Stimulated activated CD8-positive, alpha-beta memory T cell treated with anti-CD3 and anti-CD28 coated beads, Interleukin-2, amount 100 ng/mL, for 48 hours (primary cell): ENCODE measurements around the gene TAF11L9.
"Not testable (repeated sequence)": the region's sequence is repeated elsewhere in the genome, so short reads cannot be mapped to it uniquely, and the experiment has no call there.

Experiments used
- DNase-seq, 2 donors: peaks; one replicate each; pipeline ENCODE4 v3.0.0-alpha.2; 2020; ENCODE audit warnings: low read depth in 2 of 2

The TAF11L9 gene

DNA sequence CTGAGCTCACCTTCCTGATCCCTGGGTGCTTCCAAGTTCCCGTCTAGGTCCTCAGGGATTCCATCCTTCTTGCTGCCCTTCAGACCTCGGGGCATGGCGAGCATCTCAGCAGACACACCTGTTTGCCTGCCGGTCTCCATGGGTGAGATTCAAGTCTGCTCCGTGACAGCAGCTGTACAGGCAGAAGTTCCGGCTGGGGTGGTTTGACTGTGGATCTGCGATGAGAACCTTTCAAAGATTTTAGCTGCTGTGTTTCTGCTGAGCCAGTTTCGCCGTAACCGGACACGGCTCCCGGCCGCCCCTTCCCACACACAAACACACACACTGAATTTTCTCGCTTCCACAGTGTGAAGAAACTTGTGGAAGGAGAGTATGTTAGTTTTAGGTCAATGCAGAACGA lies at the start of gene TAF11L9:
Gene TAF11L9, minus strand, starts transcription at position 140 of the 400 bp plus-strand sequence.
- not testable (repeated sequence) for DNase-seq

DNA sequence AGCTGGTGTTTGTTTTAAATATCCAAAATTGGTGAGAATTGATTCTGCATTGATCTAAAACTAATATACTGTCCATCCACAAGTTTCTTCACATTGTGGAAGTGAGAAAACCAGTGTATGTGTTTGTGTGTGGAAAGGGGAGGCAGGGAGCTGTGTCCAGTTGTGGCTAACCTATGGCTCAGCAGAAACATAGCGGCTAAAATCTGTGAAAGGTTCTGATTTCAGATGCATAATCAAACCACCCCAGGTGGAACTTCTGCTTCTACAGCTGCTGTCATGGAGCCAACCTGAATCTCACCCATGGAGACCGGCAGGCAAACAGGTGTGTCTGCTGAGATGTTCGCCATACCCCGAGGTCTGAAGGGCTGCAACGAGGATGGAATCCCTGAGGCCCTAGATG lies 40.0 kb upstream of the TAF11L9 start, which contains the start of gene TAF11L14:
Gene TAF11L14, plus strand, starts transcription at position 301 of the 400 bp plus-strand sequence.
- DNase-seq = no peak

DNA sequence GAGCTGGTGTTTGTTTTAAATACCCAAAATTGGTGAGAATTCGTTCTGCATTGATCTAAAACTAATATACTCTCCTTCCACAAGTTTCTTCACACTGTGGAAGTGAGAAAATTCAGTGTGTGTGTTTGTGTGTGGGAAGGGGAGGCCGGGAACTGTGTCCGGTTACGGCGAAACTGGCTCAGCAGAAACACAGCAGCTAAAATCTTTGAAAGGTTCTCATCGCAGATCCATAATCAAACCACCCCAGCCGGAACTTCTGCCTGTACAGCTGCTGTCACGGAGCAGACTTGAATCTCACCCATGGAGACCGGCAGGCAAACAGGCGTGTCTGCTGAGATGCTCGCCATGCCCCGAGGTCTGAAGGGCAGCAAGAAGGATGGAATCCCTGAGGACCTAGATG lies 37.6 kb upstream of the TAF11L9 start, which contains the start of gene TAF11L13:
Gene TAF11L13, plus strand, starts transcription at position 301 of the 400 bp plus-strand sequence.
- not testable (repeated sequence) for DNase-seq

DNA sequence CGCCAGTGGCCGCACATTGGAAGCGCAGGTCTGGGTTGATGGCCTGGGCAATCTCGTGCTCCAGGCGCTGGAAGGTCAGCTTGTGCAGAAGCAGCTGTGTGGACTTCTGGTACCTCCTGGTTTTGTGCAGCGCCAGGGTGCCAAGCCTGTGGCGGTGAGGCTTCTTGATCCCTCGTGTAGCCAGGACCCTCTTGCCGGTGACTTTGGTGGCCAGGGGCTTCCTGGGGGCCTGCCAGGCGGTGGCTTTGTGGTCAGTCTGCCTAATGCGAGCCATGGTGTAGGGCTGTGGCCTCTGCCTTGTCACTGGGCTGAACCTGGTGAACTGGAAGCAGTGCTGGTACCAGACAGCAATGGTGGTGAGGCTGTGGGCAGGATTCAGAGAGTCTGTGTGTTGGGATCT lies 31.5 kb upstream of the TAF11L9 start:
- no peak for DNase-seq

DNA sequence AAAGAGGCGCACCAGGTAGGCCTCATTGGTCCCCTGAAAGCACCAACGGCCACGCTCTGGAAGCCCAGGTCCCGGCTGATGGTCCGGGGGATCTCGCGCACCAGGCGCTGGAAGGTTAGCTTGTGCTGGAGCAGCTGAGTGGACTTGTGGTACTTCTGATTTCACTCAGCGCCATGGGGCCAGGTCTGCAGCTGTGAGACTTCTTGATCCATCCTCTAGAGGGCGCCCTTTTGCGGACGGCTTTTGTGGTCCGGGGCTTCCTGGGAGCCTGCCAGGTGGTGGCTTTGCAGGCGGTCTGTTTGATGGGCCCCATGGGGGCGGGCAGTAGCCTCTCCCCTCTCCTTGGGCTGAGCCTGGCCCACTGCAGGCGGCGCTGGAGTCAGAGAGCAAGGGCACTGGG lies 26.4 kb upstream of the TAF11L9 start:
- no peak for DNase-seq

DNA sequence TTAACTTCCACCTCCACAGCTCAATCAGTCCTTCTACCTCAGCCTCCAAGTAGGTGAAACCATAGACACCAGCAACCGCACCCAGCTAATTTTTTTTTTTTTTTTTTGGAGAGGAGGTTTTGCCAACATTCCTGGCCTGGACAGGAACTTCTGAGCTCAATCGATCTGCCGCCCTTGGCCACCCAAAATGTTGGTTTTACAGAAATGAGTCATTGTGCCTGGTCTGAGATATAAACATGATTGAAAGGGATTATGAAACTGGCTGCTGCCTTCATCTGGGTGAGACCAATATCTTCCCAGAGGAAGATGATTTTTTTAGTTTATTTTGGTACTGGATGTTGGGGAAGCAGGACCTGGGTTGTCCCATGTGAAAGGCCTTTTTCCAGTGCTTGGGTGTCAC lies 25.2 kb upstream of the TAF11L9 start:
- no peak for DNase-seq

DNA sequence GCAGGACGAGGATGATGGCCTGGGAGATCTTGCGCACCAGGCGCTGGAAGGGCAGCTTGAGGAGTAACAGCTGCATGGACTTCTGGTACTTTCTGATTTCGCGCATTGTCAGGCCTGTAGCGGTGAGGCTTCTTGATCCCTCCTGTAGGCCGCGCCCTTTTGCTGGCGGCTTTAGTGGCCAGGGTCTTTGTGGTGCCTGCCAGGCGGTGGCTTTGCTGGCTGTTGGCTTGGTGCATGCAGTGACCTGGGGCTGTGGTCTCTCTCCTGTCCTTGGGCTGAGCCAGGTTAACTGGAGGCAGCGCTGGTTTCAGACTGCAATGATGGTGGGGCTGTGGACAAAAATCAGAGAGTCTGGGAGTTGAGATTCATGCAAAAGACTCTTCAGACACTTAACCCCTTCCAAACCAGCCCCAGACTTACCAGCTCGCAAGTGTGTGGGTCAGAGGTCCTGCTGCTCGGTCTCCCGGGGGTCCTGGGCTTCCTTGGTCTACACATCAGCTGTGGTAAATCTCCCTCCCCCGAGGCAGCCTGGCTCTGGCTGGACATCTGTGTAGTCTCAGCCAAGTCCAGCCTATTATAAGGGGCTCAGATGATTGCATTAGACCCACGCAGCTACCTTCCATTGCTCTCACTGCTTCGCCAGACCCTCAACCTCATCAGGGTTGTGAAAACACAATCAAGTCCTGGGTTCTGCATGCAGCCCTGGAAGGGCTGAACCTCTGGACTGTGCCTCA lies 20.8 kb upstream of the TAF11L9 start:
- no peak for DNase-seq

DNA sequence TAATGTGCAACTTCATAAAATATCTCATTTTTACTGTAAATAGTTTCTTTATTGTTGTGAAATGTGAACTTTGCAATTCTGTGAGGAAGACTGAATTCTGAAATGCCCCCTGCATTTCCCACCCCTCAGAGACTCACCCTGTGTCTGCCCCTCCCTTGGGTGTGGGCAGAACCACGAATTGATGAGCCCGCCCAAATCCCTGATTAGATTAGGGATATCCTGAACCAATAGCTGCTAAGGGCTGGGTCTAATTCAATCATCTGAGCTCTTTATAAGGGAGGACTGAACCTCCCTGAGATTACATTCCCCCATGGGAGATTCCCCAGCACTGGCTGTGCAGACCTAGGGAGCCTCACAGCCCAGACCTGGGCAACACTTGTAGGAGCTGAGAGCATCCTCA lies 15.9 kb upstream of the TAF11L9 start, which contains the start of gene TAF11L12:
Gene TAF11L12, plus strand, starts transcription at position 301 of the 400 bp plus-strand sequence.
- DNase-seq = not testable (repeated sequence)

DNA sequence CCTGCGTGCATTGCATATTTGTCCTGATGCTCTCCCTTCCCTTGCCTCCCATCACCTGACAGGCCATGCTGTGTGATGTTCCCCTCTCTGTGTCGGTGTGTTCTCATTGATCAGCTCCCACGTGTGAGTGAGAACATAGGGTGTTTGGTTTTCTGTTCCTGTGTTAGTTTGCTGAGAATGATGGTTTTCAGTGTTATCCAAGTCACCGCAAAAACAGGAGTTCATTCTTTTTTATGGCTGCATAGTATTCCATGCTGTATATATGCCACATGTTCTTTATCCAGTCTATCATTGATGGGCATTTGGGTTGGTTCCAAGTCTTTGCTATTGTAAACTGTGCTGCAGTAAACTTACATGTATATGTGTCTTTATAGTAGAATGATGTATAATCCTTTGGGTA lies 13.3 kb upstream of the TAF11L9 start:
- DNase-seq = not testable (repeated sequence)

DNA sequence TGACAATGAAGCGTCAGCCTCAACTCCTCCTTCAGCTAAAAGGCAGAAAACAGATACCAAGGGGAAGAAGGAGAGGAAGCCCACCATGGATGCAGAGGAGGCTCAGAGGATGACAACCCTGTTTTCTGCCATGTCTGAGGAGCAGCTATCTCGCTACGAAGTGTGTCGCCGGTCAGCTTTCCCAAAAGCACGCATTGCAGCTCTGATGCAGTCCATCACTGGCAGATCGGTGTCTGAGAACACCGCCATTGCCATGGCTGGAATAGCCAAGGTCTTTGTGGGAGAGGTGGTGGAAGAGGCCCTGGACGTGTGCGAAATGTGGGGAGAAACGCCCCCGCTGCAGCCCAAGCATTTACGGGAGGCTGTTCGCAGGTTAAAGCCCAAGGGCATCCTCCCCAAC lies 10.8 kb upstream of the TAF11L9 start:
- no peak for DNase-seq

DNA sequence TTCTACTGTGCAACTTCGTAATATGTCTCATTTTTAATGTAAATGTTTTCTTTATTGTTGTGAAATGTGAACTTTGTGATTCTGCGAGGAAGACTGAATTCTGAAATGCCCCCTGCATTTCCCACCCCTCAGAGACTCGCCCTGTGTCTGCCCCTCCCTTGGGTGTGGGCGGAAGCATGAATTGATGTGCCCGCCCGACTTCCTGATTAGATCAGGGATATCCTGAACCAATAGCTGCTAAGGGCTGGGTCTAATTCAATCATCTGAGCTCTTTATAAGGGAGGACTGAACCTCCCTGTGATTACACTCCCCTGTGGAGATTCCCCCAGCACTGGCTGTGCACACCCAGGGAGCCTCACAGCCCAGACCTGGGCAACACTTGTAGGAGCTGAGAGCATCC lies 9.7 kb upstream of the TAF11L9 start, which contains the start of gene TAF11L11:
Gene TAF11L11, plus strand, starts transcription at position 304 of the 400 bp plus-strand sequence.
- DNase-seq = not testable (repeated sequence)

DNA sequence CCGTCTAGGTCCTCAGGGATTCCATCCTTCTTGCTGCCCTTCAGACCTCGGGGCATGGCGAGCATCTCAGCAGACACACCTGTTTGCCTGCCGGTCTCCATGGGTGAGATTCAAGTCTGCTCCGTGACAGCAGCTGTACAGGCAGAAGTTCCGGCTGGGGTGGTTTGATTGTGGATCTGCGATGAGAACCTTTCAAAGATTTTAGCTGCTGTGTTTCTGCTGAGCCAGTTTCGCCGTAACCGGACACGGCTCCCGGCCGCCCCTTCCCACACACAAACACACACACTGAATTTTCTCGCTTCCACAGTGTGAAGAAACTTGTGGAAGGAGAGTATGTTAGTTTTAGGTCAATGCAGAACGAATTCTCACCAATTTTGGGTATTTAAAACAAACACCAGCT lies 3.5 kb upstream of the TAF11L9 start, which contains the start of gene TAF11L10:
Gene TAF11L10, minus strand, starts transcription at position 101 of the 400 bp plus-strand sequence.
- not testable (repeated sequence) for DNase-seq

DNA sequence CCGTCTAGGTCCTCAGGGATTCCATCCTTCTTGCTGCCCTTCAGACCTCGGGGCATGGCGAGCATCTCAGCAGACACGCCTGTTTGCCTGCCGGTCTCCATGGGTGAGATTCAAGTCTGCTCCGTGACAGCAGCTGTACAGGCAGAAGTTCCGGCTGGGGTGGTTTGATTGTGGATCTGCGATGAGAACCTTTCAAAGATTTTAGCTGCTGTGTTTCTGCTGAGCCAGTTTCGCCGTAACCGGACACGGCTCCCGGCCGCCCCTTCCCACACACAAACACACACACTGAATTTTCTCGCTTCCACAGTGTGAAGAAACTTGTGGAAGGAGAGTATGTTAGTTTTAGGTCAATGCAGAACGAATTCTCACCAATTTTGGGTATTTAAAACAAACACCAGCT lies 3.3 kb downstream of the TAF11L9 start, which contains the start of gene TAF11L8:
Gene TAF11L8, minus strand, starts transcription at position 101 of the 400 bp plus-strand sequence.
- DNase-seq = not testable (repeated sequence)

DNA sequence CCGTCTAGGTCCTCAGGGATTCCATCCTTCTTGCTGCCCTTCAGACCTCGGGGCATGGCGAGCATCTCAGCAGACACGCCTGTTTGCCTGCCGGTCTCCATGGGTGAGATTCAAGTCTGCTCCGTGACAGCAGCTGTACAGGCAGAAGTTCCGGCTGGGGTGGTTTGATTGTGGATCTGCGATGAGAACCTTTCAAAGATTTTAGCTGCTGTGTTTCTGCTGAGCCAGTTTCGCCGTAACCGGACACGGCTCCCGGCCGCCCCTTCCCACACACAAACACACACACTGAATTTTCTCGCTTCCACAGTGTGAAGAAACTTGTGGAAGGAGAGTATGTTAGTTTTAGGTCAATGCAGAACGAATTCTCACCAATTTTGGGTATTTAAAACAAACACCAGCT lies 8.5 kb downstream of the TAF11L9 start, which contains the start of gene TAF11L7:
Gene TAF11L7, minus strand, starts transcription at position 101 of the 400 bp plus-strand sequence.
- not testable (repeated sequence) for DNase-seq
